GM12875 (cell line): ENCODE results near the gene REN.

ENCODE experiments used
- H3K4me3 ChIP-seq: one replicate; pipeline ENCODE4 v1.5.1; 2011; ENCODE audit warnings: low read depth, low read length, control low read depth
- CTCF ChIP-seq: IDR thresholded peaks from 2 replicates; pipeline ENCODE4 v1.5.1; 2011; ENCODE audit warnings: low read depth, mild to moderate bottlenecking, control low read depth, inconsistent platforms, low read length, moderate library complexity, borderline replicate concordance; ENCODE audit not compliant: insufficient read depth

The REN gene

GRCh38 chr1:204205486-204205885 lies 39.3 kb upstream of the REN start:
- TF ChIP-seq CTCF, result no peak
- H3K4me3 ChIP-seq, result no peak overlapping the region

DNA sequence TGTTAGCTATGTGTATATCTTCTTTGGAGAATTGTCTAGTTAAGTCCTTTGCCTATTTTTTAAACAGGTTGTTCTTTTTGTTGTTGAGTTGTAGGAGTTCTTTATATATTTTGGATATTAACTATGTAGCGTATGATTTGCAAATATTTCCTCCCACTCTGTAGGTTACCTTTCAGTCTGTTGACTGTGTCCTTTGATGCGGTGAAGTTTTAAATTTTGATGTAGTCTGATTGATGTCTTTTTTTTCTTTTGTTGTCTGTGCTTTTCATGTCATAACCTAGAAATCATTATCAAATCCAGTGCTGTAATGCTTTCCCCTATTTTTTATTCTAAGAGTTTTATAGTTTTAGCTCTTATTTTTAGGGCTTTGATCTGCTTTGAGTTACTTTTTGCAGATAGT lies 38.8 kb upstream of the REN start:
- no peak overlapping the region for H3K4me3 ChIP-seq
- no peak for TF ChIP-seq CTCF

DNA sequence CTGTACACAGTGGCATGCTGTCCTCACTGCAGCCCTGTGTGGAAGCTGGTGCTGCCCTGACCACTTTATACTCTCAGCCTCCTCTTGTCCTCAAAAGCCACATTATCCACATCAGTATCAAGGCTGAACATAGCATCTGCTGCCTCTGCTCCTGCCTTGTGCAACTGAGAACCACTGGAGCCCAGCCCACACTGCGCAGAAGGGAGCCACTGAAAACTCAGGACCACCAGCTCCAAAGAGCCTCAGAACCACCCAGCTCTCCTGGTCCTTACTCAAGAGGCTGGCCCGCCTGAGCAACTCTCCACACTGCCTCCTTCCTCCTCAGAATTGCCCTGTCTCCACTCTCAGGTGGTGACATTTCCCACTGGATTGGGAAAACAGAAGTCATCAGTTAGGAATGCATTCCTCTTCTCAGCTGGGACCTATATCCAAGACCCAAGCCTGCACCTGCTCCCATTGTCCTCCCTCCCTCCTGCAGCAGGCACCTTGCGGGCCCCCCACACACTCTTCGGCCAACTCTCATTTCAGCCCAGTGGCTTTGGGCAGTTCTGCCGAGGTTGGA lies 37.1 kb upstream of the REN start:
- no peak for TF ChIP-seq CTCF
- no peak overlapping the region for H3K4me3 ChIP-seq

DNA sequence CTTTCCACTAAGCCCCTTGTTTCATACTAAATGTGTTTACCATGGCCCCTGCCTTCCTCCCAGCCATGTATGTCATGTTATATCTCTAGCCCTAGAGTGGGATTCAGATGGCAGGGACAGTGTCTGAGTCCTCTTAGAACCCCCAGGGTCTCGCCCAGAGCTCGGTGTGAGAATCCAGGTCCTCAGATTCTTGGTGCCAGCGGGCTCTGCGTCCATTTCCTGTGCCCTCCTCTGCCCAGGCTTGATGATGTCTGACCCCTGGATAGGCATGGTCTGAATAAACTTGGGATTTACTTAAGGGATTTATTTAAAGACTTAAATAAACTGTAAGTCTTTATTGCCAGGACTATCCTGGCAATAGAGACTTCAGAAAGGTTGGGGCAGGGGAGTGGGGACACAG lies 36.3 kb upstream of the REN start:
- no peak for TF ChIP-seq CTCF

DNA sequence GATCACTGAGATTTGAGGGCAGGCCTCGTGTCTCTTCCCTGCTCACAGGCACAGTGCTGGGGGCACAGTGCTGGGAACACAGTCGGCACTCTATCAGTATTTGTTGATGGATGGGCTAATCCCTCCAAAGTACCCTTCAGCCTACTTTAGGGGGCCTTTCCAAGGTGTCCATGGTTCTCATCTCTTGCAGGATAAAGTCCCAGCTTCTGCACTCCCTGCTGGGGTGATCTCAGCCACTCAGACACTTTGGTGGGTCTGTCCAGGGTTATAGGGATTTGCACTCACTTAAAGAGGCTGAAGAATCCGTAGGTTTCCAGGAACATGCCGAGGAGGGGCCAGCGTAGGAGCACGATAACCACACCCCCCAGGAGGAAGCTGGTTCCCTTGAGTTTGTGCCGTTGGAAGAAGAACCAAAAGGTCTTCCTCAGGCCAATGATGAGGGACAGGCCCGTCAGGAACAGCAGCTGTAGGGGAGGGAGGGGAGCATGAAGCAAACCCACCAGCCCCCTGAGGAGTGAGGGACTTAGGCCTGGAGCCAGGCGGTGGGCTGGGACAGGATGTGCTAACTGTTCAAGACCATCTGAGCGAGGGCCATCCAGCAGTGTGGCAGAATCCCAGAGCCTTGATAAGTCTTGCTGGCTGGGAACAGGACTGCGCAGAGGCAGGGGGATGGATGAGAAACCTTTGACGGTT lies 35.4 kb upstream of the REN start:
- no peak for TF ChIP-seq CTCF
- H3K4me3 ChIP-seq, result no peak overlapping the region

More for the DNA sequence above, 36.3 kb upstream of the REN start:
- no peak overlapping the region for H3K4me3 ChIP-seq

- no peak overlapping the region for H3K4me3 ChIP-seq
- TF ChIP-seq CTCF, result no peak
Measured at GRCh38 chr1:204199579-204199978, 33.4 kb upstream of the REN start.
